22Rv1 (cell line): ENCODE results near the gene ABCA12.

Source experiments
- H3K27ac ChIP-seq: fragments of 450-650 bp; 2 replicates; pipeline ENCODE4 v1.5.1; 2017
- CTCF ChIP-seq: fragments of 450-650 bp; IDR thresholded peaks from 2 replicates; pipeline ENCODE4 v1.5.1; 2017; ENCODE audit warnings: mild to moderate bottlenecking
- ZFX ChIP-seq: fragments of 450-650 bp; IDR thresholded peaks from 2 replicates; pipeline ENCODE4 v1.6.1; 2017; ENCODE audit warnings: antibody characterized with exemption, borderline replicate concordance

Gene ABCA12

GRCh38 chr2:214995409-214995808, 143.0 kb downstream of the ABCA12 start:
- no peak for TF ChIP-seq ZFX
- TF ChIP-seq CTCF: no peak
- no peak overlapping the region for H3K27ac ChIP-seq

GRCh38 chr2:214992911-214993310, 145.5 kb downstream of the ABCA12 start:
- TF ChIP-seq ZFX (no peak), CTCF (no peak)
- no peak overlapping the region for H3K27ac ChIP-seq

GRCh38 chr2:214989187-214989586, 149.2 kb downstream of the ABCA12 start:
- no peak overlapping the region for H3K27ac ChIP-seq
- no peak for TF ChIP-seq CTCF
- TF ChIP-seq ZFX: no peak

GRCh38 chr2:214987261-214987660, 151.2 kb downstream of the ABCA12 start:
- TF ChIP-seq ZFX (no peak), CTCF (no peak)
- H3K27ac ChIP-seq: no peak overlapping the region

- no peak for TF ChIP-seq ZFX
- TF ChIP-seq CTCF: no peak
- H3K27ac ChIP-seq: no peak overlapping the region
Observed at GRCh38 chr2:214985619-214986018, 152.8 kb downstream of the ABCA12 start.

- H3K27ac ChIP-seq: no peak overlapping the region
- TF ChIP-seq ZFX (no peak), CTCF (no peak)
Observed at GRCh38 chr2:214966420-214966819, 172.0 kb downstream of the ABCA12 start.

GRCh38 chr2:214960677-214961076, 177.7 kb downstream of the ABCA12 start:
- TF ChIP-seq CTCF (peak; percentile 35), ZFX (no peak)
- H3K27ac ChIP-seq: no peak overlapping the region
